ENCODE data around the gene AFG3L2.

DNA sequence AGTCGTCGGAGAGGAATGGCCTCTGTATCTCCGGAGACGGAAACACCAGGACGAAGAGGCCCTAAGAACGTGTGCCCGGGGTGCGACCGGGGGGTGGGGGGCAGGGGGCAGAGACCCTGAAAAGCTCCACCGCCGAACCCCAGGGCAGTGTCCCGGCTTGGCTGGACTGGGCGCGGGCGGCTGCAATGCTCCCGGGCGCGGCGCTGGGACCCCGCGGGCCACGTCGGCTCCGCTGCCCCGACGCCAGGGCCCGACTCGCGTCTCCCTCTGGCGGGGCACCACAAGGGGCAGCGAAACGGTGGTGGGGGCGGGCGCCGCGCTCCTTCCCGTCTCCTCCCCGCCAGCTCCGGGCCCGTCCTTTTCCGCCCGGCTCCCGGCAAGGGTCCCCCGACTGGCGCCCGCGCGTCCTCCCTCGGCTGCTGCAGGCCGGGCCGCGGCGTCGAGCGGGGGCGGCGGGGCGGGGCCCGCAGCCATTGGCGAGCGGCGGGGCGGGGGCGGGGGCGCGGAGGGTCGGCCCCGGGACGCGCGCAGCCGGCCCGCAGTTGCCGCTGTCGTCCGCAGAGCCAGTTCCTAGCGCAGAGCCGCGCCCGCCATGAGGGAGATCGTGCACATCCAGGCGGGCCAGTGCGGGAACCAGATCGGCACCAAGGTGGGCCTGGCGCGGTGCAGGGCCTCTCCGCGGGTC, 69.2 kb downstream of the AFG3L2 start, which contains the start of gene TUBB6:
- peak; percentile 64; the same call in 1 of the 2 replicates for TF ChIP-seq POLR2AphosphoS5 (IDR thresholded peaks at IDR 0.05; ENCODE audit: low read depth, low read length)
- TF ChIP-seq, protein P1, sequence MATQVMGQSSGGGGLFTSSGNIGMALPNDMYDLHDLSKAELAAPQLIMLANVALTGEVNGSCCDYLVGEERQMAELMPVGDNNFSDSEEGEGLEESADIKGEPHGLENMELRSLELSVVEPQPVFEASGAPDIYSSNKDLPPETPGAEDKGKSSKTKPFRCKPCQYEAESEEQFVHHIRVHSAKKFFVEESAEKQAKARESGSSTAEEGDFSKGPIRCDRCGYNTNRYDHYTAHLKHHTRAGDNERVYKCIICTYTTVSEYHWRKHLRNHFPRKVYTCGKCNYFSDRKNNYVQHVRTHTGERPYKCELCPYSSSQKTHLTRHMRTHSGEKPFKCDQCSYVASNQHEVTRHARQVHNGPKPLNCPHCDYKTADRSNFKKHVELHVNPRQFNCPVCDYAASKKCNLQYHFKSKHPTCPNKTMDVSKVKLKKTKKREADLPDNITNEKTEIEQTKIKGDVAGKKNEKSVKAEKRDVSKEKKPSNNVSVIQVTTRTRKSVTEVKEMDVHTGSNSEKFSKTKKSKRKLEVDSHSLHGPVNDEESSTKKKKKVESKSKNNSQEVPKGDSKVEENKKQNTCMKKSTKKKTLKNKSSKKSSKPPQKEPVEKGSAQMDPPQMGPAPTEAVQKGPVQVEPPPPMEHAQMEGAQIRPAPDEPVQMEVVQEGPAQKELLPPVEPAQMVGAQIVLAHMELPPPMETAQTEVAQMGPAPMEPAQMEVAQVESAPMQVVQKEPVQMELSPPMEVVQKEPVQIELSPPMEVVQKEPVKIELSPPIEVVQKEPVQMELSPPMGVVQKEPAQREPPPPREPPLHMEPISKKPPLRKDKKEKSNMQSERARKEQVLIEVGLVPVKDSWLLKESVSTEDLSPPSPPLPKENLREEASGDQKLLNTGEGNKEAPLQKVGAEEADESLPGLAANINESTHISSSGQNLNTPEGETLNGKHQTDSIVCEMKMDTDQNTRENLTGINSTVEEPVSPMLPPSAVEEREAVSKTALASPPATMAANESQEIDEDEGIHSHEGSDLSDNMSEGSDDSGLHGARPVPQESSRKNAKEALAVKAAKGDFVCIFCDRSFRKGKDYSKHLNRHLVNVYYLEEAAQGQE (IDR thresholded peaks at IDR 0.05; ENCODE audit: insufficient read depth in 1 of 2, low read depth in 2 of 2, low read length in 2 of 2), result no peak
- TF ChIP-seq TAF1 (IDR thresholded peaks at IDR 0.05; ENCODE audit: borderline replicate concordance, insufficient read depth, low read length), result peak; percentile 84; the same call in 1 of the 2 replicates
- TF ChIP-seq SIN3A (IDR thresholded peaks at IDR 0.05; ENCODE audit: borderline replicate concordance, insufficient read depth, low read length), result no peak
- peak; percentile 49 for TF ChIP-seq FOXP2 (optimal IDR thresholded peaks at IDR 0.05; ENCODE audit: borderline replicate concordance, extremely low read depth, extremely low read length, insufficient read depth)

Measured in PFSK-1 (cell line).